HG03442 (cell line): ENCODE data around the gene ABCB11.
"Not testable (repeated sequence)": the region's sequence is repeated elsewhere in the genome, so short reads cannot be mapped to it uniquely, and the experiment has no call there.

ENCODE experiments used
- ATAC-seq: cut with Tn5 transposase; IDR thresholded peaks from one replicate; pipeline ENCODE4 v1.9.1; 2021; ENCODE audit warnings: mild to moderate bottlenecking, moderate library complexity; ENCODE audit not compliant: unreplicated experiment

Gene ABCB11

DNA sequence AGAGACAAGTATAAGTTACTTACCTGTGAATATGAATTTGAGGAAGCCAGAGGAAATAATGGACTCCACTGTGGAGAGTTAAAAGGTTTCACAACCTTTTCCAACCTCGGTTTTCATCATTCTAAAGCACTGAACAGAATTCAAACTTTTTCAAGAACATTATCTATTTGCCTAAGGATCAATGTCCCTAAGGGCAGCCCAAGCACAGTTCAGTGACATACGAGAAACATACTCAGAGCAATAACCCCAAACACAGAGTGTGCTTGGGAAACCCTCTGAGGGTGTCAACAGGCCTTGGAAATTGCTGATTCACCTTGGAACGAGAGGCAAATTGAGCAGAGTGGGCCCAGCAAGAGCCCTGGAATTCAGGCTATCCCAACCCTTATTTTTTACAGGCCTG is at the start of gene ABCB11:
Gene ABCB11, minus strand, starts transcription at position 123 of the 400 bp plus-strand sequence. CDS start 13,199 bp downstream, outside the sequence.
- no peak for ATAC-seq

DNA sequence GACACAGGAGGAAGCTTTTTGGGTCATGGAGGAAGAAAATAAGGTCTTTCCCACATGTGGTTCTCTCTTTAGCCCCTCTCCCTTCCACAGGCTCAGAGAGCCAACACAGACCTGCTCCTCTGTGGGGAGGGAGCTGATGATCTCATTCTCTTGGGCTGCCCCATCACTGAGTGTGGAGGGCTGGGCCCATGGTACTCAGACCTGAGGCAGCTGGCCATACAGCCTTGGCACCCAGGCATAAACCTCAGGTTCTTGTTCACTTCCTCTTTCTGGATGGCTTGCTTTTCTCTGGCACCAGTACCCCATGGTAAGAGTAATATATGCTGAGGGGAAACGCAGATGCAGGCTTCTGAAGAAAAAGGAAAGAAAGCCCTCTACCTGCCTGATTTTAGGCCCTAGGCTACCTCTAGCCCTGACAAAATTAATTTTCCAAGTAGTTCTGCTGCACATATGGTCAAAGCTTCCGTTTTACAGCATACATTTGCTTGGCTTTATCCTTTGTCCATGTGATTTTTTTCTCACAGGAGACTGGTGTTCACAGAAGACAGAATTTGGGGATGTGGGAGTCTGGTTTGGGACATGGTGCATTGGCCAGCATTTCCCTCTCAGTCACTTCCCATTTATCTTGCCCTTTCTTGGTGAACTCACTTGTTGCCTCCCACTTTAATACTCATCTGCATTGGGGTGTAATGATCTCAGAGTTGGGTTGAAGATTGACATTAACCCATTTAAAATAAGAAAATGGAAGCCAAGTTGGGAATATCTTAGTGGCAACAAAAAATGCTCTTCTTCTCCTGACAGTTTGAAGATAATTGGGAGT is 49.3 kb upstream of the ABCB11 start:
- peak; percentile 73 for ATAC-seq

DNA sequence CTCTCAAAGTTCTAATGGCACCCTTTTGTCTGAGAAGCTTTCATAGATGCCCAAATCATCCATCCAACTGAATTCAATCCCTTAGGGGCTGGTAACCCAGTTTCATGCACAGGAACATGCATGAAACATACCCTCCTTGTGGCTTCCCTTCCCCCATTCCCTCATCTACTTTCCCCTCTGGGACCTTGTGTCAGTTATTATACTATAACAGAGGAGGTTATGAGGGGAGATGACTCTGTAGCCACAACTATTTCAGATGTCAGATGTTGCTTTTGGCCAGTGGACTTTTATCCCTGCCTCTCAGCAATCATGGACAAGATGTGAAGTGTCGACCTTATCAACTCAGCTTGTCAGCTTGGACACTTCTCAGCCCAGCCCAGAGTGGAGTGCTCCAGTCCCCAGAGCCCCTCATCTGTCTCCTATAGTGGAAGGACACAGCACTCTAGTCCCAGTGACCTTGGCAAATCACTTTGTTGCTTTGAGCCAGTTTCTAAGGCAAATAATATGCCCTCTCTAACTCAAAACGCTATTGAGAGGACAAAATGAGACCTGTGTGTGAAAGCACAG is 46.6 kb upstream of the ABCB11 start:
- no peak for ATAC-seq

DNA sequence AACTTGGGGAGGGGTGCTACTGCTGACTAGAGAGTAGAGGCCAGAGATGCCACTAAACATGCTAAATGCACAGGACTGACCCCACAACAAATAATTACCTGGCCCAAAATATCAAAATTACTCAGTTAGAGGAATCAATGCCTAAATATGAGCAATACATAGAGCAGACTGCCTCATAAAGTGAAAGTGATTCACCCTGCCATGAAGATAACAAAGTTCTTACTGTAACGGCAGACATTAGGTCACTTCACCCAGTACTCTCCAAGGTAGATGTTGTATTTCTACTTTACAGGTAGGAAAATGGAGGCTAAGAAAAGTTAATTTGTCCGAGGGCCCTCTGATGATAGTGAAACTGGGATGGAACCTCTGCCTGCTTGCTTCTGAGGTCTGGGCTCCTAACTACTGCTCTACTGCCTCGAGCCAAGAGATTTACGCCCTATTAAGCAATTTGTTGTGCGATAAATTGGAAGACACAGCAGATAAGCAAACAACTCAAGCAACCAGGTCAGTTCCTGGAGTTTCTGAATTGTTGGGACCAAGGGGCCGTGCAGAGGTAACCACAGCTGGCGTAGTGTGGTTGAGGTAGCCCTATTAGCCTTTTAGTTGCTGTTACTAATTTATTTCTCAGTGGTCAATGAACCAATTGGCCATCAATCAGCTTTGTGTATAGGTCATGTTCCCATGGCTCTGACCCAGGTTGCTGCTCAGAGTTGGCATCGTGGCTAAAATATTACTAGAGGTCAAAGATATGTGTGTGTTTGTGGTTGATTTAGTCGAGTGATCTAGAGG is 43.0 kb upstream of the ABCB11 start:
- peak; percentile 63 for ATAC-seq

DNA sequence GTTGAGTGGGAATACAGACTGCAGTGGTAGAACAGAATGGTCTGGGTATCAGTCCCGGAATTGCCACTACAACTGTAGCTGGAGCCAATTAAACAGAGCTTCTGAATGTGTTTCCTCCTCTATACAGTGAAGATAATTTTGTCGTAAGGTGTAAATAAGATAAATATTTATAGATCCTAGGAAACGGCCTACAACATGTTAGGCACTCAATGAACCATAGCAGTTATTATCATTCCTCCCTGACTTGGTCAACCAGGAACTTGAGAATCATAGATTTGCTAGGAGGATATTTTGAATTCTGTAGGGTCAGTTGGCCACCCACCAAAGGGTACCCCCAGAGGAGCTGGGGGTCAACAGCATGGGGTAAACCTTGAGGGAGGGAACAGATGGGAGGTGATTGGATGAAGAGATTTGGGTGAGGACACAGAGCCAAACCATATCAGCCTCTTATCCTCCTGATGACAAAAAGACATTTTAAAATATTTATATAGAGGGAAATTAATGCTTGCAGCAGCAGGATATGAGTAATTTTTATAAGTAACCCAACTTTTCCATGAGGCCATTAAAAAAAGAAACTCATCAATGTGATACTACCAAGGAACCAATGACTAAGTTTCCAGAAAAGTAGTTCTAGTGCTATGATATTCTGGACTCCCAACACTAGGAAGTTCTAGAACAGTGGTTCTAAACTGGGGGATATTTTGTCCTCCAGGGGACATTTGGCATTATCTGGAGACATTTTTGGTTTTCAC is 42.3 kb upstream of the ABCB11 start:
- no peak for ATAC-seq

GRCh38 chr2:169072163-169072925 is 41.2 kb upstream of the ABCB11 start:
- ATAC-seq = no peak

DNA sequence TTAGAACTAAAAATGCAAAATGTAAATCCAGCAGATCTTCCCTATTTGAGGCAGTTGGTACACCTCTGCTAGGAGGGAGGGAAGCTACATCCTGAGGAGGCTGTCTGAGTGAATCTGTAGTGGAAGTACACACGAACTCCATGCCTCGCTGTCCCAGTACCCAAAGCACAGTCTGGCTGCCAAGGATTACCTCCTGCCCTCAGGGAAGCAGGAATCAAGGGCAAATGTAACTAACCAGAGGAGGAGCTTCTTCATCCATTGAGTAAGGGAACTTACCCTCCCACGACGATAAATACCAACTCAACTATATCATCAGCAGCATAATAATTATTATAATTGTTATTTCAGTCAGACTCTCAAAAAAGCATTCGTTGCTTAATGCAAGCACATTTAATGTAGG is 40.3 kb upstream of the ABCB11 start:
- ATAC-seq = no peak

GRCh38 chr2:169069833-169070232 is 38.7 kb upstream of the ABCB11 start:
- no peak for ATAC-seq

- ATAC-seq = no peak
These were observed 38.2 kb upstream of the ABCB11 start, which contains the start of gene DHRS9 for GRCh38 chr2:169069341-169069740. Gene DHRS9 (plus strand): TSS chr2:169069563. CDS start chr2:169081582, 12,019 bp downstream.

GRCh38 chr2:169066897-169067296 is 35.8 kb upstream of the ABCB11 start:
- ATAC-seq = no peak

DNA sequence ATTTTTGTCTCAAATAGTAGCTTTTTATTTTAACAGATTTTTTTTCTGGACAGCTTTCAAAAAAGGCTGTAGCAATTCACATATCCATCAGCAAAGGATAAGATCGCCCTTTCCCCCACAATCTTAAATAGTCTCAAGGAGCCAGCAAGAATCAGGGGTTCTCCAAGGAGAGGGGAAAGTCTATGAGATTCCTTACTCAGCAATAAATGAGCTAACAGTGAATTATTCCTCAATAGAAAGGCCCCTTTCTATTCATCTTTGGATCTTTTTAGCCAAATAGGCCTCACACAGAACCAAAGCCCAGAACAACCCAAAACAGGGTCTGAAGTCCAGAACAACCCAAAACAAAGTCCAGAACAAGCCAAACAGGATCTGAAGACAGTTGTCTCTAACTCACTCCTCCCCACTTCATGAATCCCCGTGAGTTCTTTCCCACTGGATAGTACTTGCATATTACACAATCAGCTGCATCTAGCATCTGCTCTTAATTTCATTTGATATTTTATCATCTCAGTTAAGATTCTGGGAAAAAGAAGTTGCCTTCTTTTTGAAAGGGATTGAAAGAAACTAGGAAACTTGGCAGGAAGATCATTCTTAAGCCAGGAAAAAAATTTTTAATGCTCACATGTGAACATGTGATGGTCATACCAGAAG is 34.9 kb upstream of the ABCB11 start:
- ATAC-seq = no peak

DNA sequence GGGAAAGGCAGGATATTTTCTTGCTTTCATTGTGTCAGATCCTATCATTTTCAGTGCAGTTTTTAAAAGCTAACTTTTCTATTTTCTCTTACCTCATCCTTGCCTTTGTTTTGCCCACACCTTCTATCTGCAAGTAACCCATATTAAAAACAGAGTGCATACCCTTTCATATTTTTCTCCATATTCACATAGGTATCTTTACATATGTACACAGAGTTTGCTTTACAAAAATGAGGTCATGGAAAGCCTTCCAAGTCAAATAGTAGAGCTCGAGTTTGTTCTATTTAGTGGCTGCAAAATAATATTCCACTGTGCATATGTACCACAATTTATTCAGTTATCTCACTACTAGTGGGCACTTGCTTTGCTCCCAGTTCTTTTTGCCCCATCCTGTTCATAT is 34.3 kb upstream of the ABCB11 start:
- no peak for ATAC-seq

- not testable (repeated sequence) for ATAC-seq
These were observed 33.1 kb upstream of the ABCB11 start for GRCh38 chr2:169064199-169064598.

DNA sequence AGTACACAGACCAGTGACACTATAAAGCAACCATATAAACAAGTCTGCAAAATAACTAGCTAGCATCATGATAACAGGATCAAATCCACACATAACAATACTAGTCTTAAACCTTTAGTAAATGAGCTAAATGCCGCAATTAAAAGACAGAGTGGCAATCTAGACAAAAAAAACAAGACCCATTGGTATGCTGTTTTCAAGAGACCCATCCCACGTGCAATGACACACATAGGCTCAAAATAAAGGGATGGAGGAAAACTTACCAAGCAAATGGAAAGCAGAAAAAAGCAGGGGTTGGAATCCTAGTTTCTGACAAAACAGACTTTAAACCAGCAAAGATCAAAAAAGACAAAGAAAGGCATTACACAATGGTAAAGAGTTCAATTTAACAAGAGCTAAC is 23.5 kb upstream of the ABCB11 start:
- not testable (repeated sequence) for ATAC-seq

DNA sequence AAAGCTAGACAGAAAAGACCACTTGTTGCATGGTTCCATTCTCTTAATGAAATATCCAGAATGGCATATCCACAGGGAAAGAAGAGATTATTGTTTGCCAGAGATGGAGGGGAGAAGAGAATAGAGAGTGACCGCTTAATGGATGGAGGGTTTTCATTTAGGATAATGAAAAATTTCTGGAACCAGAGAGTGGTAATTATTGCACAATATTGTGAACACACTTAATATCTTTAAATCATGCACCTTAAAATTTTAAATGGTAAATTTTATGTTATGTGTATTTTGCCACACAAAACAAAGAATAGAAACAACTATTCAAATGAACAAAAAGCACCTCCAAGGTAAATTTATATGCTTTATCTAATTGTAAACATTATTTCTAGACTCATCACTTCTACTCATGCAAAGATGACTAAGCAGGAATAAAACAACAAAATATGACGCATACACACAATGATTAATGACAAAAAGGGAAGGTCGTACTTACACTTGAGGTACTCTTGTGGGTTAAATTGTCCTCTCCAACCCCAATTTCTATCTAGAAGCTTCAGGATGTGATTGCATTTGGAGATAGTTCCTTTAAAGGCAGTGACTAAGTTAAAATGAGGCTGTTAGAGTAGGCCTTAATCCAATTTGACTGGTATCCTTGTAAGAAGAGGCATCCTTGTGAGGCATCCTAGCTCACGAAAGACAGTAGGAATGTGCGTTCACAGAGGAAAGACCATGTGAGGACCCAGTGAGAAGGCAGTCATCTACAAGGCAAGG is 19.5 kb upstream of the ABCB11 start:
- ATAC-seq = no peak

- no peak for ATAC-seq
These were observed 18.0 kb upstream of the ABCB11 start for GRCh38 chr2:169049142-169049541.

DNA sequence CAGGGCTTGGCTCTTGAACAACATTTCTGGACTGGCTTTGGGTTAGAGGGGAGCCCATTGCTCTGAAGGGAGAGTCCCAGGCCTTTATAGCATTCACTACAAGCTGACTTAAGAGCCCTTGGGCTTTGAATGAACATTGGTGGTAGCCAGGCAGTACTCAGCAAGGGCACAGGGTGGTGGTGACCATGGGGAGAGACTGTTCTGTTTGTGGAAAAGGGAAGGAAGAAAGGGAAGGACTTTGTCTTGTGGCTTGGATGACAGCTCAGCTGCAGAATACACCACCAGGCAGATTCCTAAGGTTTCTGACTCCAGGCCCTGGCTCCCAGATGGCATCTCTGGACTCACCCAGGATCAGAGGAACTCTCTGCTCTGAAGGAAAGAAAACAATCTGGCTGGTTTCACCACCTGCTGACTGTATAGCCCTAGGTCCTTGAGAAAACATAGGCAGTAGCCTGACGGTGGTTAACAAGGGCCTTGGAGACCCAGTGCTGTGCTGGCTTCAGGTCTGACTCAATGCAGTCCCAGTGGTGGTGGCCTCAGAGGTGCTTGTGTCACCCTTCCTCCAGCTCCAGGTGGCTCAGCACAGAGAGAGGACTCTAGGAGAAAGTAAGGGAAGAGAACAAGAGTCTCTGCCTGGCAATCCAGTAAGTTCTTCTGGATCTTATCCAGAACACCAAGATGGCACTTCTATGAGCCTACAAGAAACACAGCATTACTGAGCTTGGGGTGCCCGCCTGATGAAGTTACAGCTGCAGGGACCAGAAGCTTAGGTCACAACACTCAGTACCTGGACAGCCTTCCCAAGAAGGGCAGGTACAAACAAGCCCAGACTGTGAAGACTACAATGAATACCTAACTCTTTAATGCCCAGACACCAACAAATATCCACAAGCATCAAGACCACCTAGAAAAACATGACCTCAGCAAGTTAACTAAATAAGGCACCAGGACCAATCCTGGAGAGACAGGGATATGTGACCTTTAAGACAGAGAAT is 16.4 kb upstream of the ABCB11 start:
- no peak for ATAC-seq
